IPS-15b (cell line): ENCODE data around the gene CHST8.

ENCODE experiments used
- H3K27me3 ChIP-seq: one replicate; pipeline ENCODE4 v1.6.1; 2013; ENCODE audit warnings: low read length; ENCODE audit not compliant: control insufficient read depth, insufficient read depth
- H3K36me3 ChIP-seq: one replicate; pipeline ENCODE4 v1.6.1; 2013; ENCODE audit warnings: low read length; ENCODE audit not compliant: control insufficient read depth, insufficient read depth
- H3K4me1 ChIP-seq: one replicate; pipeline ENCODE4 v1.6.1; 2013; ENCODE audit warnings: mild to moderate bottlenecking, low read length; ENCODE audit not compliant: control insufficient read depth, insufficient read depth
- H3K4me3 ChIP-seq: one replicate; pipeline ENCODE4 v1.5.1; 2013; ENCODE audit warnings: low read depth, low read length
- H3K9ac ChIP-seq: one replicate; pipeline ENCODE4 v1.6.1; 2013; ENCODE audit warnings: low read depth, mild to moderate bottlenecking, low read length
- H3K9me3 ChIP-seq: one replicate; pipeline ENCODE4 v1.6.1; 2013; ENCODE audit warnings: mild to moderate bottlenecking, low read length; ENCODE audit not compliant: control insufficient read depth, insufficient read depth

Gene CHST8

DNA sequence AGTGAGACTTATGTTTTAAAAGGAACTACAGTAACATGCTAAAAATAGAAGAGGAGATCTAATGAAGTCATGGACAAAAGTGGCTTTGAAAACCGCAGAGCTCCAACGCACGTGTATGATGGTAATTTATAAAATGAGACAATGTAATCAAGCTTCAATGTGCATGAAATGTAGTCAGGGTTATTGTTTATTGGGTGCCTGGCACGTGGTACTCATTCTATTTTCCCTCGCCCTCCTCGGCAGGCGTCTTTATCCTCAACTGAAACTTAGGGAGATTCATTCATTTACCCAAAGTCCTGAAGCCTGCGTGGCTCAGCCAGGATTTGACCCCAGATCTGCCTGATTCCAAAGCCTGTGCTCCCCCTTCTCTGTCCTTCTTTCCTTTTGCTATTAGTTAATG lies 79.8 kb downstream of the CHST8 start:
- Histone ChIP-seq H3K9ac (no peak overlapping the region), H3K27me3 (no peaks in the 10 kb centered on the region), H3K9me3 (no peaks in the 10 kb centered on the region), H3K4me3 (no peak overlapping the region), H3K4me1 (peaks cover 2% of the 10 kb centered on the region), H3K36me3 (peaks cover 7% of the 10 kb centered on the region)

DNA sequence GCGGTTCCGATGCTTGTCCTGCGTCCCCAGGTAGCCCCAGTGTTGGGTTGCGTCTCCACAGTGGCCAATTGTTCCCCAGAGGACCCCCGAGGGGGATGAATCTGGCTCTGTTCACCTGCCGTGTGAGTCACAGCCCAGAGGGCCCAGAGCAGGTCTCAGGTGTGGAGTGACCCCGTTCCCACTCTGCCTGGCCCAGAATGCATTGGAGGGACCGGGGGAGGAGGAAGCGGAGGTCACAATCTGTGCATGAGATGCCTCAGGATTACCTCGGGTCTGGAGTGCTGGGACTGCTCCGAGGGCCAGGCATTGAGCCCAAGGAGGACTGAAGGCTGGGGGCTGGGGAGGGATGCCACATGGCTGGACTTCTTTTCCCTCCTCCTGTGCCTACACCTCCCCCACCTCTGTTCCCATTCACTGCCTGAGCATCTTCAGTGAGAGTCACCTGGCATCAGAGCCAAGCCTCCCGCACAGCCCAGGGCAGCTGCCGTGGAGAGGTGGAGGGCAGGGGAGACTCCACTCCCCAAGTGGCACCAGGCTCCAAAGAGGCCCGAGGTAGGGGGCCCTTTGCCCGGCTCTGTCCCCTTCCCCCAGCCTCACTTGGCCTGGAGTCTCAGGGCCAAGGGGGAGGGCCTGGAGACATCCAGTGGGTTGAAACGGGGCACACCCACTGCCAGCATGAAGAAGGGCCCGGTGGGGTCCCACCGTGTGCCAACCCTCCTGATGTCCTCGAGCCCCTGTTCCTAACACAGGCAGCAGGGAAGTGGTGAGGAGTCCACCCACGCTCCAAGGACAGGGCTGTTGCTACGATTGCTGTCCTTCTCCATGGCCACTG lies 81.1 kb downstream of the CHST8 start:
- H3K9me3 ChIP-seq, result no peaks in the 10 kb centered on the region
- no peaks in the 10 kb centered on the region for H3K27me3 ChIP-seq
- no peak overlapping the region for H3K4me3 ChIP-seq
- H3K36me3 ChIP-seq, result peaks cover 7% of the 10 kb centered on the region
- H3K4me1 ChIP-seq, result peaks cover 2% of the 10 kb centered on the region
- H3K9ac ChIP-seq, result no peak overlapping the region

DNA sequence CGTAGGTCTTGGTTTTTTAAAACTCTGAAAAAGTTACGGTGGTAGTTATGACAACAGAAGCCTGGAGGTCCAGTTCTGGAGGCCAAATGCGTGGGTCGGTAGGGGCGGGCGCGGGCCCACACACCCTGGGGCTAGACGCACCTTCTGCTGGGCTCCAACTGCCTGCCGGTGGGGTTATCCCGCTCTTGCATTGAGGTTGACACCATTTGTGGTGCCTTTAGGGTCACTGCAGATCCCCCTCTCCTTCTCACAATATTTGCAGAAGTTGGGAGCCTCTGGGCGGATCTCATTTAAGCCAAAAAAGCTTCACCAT lies 81.6 kb downstream of the CHST8 start:
- no peaks in the 10 kb centered on the region for H3K27me3 ChIP-seq
- peaks cover 7% of the 10 kb centered on the region for H3K36me3 ChIP-seq
- no peak overlapping the region for H3K4me3 ChIP-seq
- H3K4me1 ChIP-seq, result peaks cover 2% of the 10 kb centered on the region
- H3K9ac ChIP-seq, result no peak overlapping the region
- H3K9me3 ChIP-seq, result no peaks in the 10 kb centered on the region

DNA sequence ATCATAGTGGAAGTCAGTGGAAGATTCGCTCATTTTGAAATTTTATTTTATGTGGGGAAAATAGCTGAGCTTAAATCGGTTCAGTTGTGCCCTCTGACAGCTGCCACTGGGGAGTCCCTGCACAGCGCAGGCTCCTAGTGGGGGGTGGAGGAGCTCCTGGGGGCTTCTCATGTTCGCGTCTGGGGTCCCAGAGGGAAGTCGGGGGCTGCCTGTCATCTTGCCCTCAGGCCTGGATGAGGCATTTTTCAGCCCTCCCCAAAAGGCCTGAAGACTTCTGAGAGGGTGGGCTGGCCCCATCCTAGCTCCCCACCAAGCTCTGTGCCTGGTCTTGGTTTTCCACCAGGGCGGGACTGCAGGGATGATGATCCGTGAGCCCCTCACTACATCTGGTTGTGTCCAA lies 82.1 kb downstream of the CHST8 start:
- Histone ChIP-seq H3K36me3 (peaks cover 7% of the 10 kb centered on the region), H3K4me3 (no peak overlapping the region), H3K9ac (no peak overlapping the region), H3K9me3 (no peaks in the 10 kb centered on the region), H3K27me3 (no peaks in the 10 kb centered on the region), H3K4me1 (peaks cover 2% of the 10 kb centered on the region)

DNA sequence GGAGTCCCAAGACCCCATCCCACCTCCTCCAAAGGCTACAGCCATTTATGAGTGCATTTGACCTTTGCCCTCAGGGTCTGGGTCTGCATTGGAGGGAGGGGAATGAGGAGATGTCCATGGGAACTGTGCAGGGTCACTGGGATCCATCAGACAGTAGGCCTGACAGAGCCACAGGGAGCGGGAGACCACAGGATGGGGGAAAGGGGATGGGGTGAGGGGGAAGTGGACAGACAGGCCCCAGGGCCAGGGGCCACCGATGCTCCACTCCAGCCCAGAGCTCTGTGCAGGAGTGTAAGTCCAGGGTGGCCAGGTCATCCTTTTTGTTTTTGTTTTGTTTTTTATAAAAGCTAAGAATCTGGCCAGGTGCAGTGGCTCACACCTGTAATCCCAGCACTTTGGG lies 82.5 kb downstream of the CHST8 start:
- Histone ChIP-seq H3K27me3 (no peaks in the 10 kb centered on the region), H3K36me3 (peaks cover 5% of the 10 kb centered on the region), H3K4me1 (peaks cover 2% of the 10 kb centered on the region), H3K9ac (no peak overlapping the region), H3K9me3 (no peaks in the 10 kb centered on the region), H3K4me3 (no peak overlapping the region)

DNA sequence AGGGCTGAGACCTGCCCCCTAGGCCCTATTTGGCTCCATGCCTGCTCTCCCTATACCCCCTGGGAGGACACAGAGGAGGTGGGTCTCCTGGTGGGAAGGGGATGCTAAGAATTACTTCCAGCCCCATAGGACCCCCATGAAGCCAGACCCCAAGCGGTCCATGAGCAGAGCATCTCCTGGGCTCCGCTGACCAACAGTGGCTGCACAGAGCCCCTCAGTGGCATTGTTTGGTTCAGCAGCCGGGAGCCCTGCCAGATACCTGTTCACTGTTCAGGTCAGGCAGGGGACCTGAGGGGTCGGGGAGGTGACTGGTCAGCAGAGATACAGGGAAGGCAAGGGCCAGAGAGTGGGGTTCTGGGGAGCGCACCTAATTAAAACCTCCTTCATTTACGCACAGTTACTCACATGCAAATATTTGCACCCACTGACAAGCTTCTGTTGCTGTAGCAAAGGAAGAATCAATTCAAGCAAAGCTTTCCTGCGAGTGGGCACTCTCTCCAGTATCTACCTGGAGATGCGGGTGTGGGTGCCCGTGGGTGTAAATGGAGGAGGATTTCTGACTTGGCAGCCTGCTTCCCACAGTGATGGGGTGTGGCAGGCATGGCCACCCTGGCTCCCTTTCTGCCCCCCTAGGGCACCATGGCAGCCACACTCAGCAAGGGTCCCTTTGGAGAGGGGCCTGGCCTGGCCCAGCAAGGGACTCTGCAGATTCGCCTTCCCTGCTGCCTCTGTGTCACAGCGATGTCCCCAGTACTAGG lies 83.5 kb downstream of the CHST8 start:
- Histone ChIP-seq H3K9ac (no peak overlapping the region), H3K36me3 (peaks cover 4% of the 10 kb centered on the region), H3K4me3 (no peak overlapping the region), H3K4me1 (peaks cover 2% of the 10 kb centered on the region), H3K9me3 (no peaks in the 10 kb centered on the region), H3K27me3 (no peaks in the 10 kb centered on the region)

DNA sequence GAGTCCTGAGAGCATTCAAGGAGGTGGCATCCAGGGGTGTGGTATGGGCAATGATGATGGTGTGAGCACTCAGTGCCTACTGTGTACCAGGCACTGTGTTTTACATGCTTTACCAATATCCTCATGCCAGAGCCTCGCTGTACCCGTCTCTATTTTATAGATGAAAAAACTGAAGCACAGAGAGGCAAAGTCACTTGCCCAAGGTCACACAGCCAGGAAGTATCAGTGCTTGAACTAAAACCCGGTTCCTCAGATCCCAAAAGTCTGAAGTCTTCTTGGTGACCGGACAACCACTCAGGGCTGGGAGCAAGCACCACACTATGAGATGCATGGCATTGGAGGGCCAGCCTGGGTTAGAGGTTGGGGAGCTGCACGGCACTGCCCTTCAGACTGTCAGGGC lies 84.1 kb downstream of the CHST8 start:
- Histone ChIP-seq H3K9me3 (no peaks in the 10 kb centered on the region), H3K36me3 (peaks cover 4% of the 10 kb centered on the region)

DNA sequence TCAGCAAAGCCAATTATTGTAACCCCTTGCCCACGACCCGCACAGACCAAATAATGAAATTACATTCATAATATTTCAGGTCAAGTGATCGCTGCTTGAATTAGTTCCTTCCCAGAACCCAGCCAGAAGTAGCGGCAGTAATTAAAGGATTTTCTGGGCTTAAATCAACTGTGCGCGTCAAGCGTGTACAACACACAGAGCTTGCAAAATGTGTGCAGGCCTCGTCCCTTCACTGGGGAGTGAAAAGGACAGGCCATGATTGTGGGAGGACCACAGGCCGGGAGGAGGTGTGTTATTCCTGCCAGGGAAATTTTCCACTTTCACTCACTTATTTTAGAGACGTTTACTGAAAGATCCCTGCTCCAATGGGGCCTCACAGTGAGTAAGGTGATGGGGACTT lies 84.9 kb downstream of the CHST8 start:
- Histone ChIP-seq H3K36me3 (peaks cover 4% of the 10 kb centered on the region), H3K27me3 (no peaks in the 10 kb centered on the region)

More for the DNA sequence above, 84.1 kb downstream of the CHST8 start:
- H3K9ac ChIP-seq, result no peak overlapping the region
- no peak overlapping the region for H3K4me3 ChIP-seq
- no peaks in the 10 kb centered on the region for H3K27me3 ChIP-seq
- H3K4me1 ChIP-seq, result peaks cover 2% of the 10 kb centered on the region

DNA sequence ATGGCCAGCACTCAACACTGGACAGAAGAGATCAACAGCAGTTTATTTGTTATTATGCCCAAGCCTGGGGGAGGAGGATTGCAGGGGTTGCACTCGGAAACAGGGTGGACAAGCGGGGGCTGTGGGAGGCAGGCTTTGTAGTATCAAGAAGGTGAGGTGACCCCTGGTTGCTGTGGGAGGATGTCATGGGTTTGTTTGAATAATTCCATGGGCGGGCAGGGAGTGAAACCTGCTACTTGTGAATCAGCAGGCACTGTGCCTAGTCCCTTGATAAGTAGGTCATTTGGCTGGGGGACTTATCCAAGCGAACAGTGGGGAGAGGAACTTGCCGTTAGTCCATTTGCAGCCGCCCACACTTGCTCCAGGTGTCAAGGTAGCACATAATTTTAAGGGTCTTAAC lies 90.5 kb downstream of the CHST8 start:
- Histone ChIP-seq H3K4me3 (no peak overlapping the region), H3K9me3 (no peaks in the 10 kb centered on the region)

More for the DNA sequence above, 84.9 kb downstream of the CHST8 start:
- Histone ChIP-seq H3K9me3 (no peaks in the 10 kb centered on the region), H3K4me3 (no peak overlapping the region), H3K4me1 (peaks cover 2% of the 10 kb centered on the region), H3K9ac (no peak overlapping the region)

DNA sequence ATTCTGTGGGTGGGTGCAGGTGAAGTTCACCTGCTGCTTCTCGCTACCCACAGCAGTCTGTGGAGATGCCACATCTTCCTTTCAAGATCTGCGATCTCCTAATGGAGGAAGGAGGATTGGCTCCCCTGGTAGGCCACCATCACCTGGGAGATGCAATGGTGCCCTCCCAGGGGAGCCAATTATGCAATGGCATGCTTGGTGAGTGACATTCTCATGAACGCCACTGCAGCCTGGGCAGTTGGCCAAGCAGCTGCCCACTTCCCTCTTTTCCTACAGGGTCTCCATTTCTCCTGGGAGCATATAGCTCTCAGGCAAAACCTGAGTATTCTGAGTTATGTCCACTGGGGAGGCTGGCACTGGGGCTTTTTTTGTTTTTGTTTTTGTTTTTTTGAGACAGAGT lies 91.4 kb downstream of the CHST8 start:
- Histone ChIP-seq H3K9ac (no peak overlapping the region), H3K36me3 (no peaks in the 10 kb centered on the region), H3K4me3 (no peak overlapping the region), H3K4me1 (peaks cover 5% of the 10 kb centered on the region), H3K9me3 (no peaks in the 10 kb centered on the region), H3K27me3 (no peaks in the 10 kb centered on the region)

More for the DNA sequence above, 90.5 kb downstream of the CHST8 start:
- no peak overlapping the region for H3K9ac ChIP-seq
- no peaks in the 10 kb centered on the region for H3K36me3 ChIP-seq
- no peaks in the 10 kb centered on the region for H3K27me3 ChIP-seq
- H3K4me1 ChIP-seq, result peaks cover 5% of the 10 kb centered on the region

DNA sequence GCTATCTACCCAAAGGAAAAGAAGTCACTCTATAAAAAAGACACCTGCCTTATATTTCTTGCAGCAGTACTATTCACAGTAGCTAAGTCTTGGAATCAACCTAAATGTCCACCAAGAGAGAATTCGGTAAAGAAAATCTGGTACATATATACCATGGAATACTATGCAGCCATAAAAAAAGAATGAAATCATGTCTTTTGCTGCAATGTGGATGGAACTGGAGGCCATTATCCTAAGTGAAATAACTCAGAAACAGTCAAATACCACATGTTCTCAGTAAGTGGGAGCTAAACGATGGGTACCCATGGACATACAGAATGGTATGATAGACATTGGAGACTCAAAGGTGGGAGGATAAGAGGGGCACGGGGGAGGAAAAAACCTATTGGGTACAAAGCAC lies 92.4 kb downstream of the CHST8 start:
- no peaks in the 10 kb centered on the region for H3K36me3 ChIP-seq
- H3K4me3 ChIP-seq, result no peak overlapping the region
- no peaks in the 10 kb centered on the region for H3K9me3 ChIP-seq
- no peaks in the 10 kb centered on the region for H3K27me3 ChIP-seq
- peaks cover 8% of the 10 kb centered on the region for H3K4me1 ChIP-seq
- no peak overlapping the region for H3K9ac ChIP-seq

DNA sequence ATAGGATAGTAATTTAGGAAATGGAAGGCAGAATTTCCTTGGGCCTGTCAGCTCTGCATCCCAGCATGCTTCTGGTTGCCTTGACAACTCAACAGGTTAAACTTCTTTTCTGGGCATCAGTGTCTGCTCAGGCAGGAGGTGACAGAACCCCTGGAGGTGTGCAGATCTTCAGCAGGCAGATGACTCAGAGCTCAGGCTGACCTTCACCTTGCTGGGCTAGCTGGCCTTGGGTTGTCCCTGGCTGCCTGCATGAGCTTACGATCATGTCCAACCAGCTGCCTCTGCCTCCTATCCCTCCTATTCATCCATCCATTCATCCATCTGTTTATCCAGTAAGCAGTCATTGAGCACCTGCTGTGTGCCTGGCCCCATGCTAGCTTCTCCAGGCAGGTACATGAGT lies 93.7 kb downstream of the CHST8 start:
- Histone ChIP-seq H3K36me3 (no peaks in the 10 kb centered on the region), H3K27me3 (no peaks in the 10 kb centered on the region), H3K4me3 (no peak overlapping the region), H3K4me1 (peaks cover 8% of the 10 kb centered on the region), H3K9ac (no peak overlapping the region), H3K9me3 (no peaks in the 10 kb centered on the region)
